ENCODE measurements around the gene FADD.

FADD gene

DNA sequence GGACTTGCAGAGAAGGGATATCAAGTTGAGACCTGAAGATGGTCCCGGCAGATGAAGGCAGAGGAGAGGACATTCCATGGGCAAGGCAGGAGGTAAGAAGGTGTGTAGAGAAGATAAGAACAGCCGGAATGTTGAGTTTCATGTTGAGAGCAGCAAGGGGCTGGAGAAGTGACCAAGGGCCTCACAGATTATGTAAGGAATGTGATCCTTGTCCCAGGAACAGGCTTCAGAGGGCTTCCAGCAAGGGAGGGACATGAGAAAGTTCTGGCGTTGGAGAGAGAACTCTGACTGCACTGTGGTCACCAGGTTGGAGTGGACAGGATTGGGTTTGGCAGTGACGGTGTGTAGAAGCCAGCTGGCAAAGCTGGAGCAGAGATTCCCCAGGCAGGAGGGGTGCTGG is 39.8 kb downstream of the FADD start:
- no peak for DNase-seq

DNA sequence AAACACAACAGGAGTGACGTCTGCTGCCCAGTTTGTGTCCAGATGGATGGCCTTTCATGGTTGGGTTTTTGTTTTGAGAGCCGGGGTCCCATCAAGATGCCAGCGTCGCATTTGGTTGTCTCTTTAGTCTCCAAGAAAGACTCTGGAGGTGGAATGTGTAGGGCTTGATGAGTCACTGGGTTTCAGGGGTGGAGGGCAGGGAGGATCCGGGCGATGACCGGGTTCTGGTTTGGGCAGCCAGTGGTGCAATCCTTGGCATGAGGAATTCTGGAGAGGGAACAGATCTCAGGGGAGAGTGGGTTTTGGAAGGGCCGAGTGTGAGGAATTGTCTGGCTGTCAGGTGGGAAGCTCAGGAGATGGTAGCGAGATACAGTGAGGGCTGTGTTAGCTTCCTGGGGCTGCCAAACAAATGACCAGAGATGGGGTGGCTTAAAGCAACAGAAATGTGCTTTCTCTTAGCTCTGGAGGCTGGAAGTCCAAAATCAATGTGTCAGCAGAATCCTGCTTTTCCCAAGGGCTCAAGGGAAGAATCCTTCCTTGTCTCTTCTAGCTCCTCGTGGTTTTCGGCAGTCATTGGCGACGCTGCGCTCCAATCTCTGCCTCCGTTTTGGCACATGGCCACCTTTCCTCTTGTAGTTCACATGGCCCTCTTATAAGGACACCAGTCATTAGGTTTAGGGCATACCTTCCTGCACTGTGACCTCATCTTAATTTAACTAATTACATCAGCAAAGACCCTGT is 41.0 kb downstream of the FADD start:
- no peak for DNase-seq

DNA sequence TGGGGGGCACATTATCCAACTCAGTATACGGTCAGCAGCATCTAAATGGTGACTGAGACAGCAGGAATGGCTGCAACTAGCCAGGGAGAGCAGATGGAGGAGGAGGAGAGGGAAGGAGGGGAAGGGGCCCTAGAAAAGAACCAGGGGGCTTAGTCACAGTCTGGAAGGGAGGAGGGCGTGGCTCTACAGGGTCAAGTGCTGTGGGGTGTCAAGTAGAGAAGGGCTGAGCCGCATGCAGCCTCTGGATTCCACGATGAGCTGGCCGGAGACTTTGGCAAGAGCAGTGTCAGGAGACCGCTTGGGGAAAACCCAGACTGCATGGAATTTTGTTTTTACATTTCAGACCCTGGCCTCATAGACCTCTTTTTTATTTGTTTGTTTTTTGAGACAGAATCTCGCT is 41.6 kb downstream of the FADD start:
- DNase-seq: no peak

DNA sequence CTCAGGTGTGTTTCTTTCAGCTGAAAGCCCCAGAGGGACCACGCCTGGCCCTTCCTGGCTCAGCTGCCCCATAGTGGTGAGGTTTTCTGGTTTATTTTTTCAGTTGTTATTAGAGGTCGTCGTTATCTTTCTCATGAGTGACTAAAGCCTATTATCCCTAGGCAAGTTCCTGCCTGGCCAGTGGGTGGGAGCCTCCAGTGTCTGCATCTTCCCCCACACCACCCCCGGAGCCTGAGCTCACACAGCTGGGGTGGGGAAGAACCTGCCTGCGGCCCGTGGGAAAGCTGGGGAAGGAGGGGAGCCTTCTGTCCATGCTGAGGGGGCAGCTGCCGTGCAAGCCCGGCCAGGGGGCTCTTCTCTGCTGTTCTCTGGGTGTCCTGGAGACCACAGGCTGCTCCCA is 43.1 kb downstream of the FADD start:
- DNase-seq: no peak

DNA sequence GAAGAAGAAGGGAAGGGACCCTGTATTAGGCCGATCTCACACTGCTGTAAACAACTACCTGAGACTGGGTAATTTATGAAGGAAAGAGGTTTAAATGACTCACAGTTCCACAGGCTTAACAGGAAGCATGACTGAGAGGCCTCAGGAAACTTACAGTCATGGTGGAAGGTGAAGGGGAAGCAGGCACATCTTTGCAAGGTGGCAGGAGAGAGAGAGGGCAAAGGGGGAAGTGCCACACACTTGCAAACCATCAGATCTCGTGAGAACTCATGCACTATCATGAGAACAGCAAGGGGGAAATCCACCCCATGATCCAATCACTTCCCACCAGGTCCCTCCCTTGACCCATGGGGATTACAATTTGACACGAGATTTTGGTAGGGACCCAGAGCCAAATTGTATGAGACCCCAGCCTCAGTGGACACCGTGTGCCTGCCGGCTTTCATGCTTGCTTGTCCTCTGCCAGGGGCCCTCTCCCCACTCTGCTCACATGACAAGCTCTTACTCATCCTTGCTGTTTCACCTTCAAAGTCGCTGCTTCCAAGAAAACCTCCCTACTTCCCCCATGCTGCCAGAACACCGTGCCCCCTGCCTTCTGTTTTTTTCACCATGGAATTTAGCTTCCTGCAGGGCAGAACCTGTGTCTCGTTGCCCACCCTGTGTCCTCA is 44.1 kb downstream of the FADD start:
- DNase-seq: no peak

DNA sequence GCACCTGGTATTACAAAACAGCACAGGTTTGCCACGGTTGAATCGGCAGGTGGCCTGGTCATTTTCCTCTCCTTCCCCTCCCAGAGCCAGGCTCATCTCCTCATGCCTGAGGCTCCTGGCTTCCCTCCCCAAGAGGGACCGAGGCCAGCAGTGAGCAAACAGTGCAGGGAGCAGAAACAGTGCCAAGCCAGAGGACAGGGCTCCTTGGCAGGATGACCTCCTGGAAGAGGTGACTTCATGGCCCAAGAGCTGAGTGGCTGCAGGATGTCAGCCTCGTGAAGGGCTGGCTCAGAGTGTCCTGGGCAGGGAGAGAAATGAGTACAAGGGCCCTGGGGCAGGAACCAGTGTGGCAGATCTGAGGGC is 44.6 kb downstream of the FADD start:
- DNase-seq: no peak

DNA sequence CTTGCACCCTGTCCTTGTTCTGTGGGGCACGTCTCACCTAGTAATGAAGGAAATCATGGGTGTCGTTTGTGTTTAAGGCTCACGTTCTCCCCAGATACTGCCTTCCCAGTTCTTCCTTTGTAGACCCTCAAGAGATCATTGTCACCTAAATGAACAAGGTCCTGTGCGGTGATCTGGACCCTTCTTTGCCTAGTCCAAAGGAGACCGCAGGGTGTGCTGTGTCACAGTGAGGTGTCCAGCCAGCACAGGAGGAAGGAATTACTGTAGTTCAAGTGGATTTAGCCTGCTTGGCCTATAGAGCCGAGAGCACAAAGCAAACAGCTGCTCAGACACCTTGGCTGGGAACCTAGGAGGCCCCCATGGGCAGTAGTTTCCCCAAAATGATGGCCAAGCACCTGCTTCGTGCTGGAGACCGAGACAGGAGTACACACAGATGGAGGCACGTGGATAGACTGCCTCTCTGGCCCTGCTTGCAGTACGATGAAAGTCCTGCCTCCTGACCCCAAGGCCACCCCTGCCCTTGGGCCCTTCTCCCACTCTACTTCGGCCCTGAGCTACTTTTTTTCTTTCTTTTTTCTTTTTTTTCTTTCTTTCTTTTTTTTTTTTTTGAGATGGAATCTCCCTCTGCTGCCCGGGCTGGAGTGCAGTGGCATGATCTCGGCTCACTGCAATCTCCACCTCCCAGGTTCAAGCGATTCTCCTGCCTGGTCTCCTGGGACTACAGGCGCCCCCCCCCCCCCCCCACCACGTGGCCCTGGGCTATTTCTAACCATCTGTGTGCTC is 48.0 kb downstream of the FADD start:
- DNase-seq: no peak

DNA sequence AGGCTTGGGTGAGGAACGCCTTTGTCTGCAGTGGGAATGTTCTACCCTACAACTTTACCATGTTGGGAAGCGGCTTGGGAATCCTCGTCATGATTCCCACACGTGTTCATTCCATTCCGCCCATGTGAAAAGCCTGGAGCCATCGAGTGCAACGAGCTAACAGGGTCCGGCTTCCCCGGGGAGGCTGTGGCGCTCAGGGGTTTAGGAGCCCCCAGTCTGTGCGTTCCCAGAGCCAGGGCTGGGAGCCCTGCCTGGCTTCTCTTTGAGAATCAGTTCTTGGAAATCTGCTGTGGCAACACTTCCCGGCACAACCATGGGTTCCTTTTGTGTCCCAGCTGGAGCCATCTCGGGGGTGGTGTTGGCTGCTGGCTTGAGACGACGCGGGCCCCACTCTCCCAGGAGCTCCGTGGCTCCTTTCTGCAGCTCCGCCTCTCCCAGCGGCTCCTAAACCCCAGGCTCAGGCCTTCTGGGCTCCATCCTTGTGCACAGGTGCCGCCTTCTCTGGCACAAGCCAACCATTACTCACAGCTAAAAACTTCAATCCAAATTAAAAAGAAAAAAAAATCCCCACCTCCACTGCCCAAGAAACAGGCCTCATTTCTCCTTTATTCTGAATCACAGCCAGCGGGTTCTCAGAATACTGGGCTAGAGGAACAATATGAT is 48.7 kb downstream of the FADD start:
- no peak for DNase-seq

DNA sequence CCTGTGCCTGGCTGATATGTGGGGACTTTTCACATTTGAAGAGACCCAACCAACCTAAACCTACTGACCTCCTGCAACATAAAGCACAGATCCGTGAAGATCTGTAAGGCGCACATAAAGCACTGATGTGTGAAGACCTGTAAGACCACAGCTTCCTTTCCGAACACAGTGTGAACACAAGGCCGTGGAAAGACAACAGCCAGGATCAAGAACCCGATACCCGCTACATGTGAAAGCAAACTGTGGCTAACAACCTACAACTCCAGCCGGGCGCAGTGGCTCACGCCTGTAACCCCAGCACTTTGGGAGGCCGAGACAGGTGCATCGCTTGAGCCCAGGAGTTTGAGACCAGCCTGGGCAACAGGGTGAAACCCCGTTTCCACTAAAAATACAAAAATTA is 49.7 kb downstream of the FADD start:
- DNase-seq: no peak

DNA sequence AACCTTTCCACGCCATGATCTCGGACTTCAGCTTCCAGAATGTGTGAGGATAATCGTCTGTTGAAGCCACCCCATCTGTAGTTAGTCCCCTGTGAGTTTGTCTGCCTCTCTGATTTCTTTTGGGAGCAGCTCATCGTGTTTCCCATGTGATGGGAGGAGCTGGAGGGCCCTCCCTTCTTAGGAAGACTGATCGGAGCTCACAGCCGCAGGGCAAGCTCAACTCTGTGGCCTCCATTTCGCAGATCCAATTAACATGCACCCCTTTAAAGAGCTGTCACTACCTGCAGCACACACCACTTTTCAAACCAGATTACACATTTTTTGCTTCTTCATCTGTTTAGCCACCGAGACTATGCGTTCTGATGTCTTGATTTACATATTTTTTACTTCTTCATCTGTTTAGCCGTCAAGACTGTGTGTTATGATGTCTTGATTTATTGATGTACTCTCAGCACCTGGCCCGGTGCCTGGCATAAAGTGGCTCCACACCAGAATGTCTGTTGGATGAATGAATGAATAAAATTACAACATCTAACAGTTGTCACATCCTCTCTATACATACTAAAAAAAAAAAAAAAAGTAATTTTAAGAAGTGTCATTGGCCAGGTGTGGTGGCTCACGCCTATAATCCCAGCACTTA is 52.5 kb downstream of the FADD start:
- no peak for DNase-seq

Measured in NCI-H524 treated with DMSO at 0.1 percent for 48 hours (cell line).